SK-N-SH (cell line): Measurements from ENCODE around the gene GRIP1. TPM values are rescaled to one million over a fixed set of nuclear protein-coding genes. Genes with fewer than 3 reads are reported as not detected.

Experiments used
- CTCF ChIA-PET: fragments of 300-600, 350-600 bp; formaldehyde crosslinking; extraction: SDS; loops from one replicate; lab custom pipeline; 2021; lab: Yijun Ruan, JAX
- POLR2A ChIA-PET: fragments of 350-600 bp; sonication (Branson Sonifier 250); formaldehyde crosslinking; extraction: SDS; loops from one replicate; lab custom pipeline; 2020; ENCODE audit warnings: antibody characterized with exemption, inconsistent platforms; lab: Yijun Ruan, JAX
- DNase-seq: peaks from one replicate; pipeline ENCODE4 v3.0.0; 2012
- H2AFZ ChIP-seq: fragments of 200-600 bp; sonication (generic); 2 replicates; pipeline ENCODE4 v1.8.1; 2016; ENCODE audit warnings: antibody characterized with exemption, mild to moderate bottlenecking, low read depth
- H3F3A ChIP-seq: fragments of 200-600 bp; sonication (generic); replicated peaks from 2 replicates; pipeline ENCODE3; 2016; ENCODE audit warnings: antibody characterized with exemption, mild to moderate bottlenecking; ENCODE audit not compliant: insufficient read depth
- H3K27ac ChIP-seq, 2 experiments: fragments of 200-500 bp in 1 of 2; fragments of 200-600 bp in 1 of 2; sonication (Bioruptor generic) in 1 of 2; sonication (generic), shearing (Covaris generic) in 1 of 2; 2 replicates each; pipeline versions ENCODE4 v1.5.1 to v1.6.1; 2014 to 2016; ENCODE audit warnings: low read depth in 2 of 2, inconsistent platforms in 1 of 2, low read length in 1 of 2, mild to moderate bottlenecking in 1 of 2, mixed read lengths in 1 of 2
- H3K27me3 ChIP-seq: fragments of 200-600 bp; sonication (generic), shearing (Covaris generic); 2 replicates; pipeline ENCODE4 v1.6.1; 2016; ENCODE audit warnings: mixed run types; ENCODE audit not compliant: insufficient read depth
- H3K36me3 ChIP-seq, 2 experiments: fragments of 200-500 bp in 1 of 2; fragments of 200-600 bp in 1 of 2; sonication (Bioruptor generic) in 1 of 2; sonication (generic) in 1 of 2; replicated peaks in 1 of 2; 2 replicates each; pipeline versions ENCODE3 to v1.5.1; 2014 to 2016; ENCODE audit warnings: low read length in 1 of 2, mild to moderate bottlenecking in 1 of 2; ENCODE audit not compliant: insufficient read depth in 2 of 2, control insufficient read depth in 1 of 2
- H3K4me1 ChIP-seq, 2 experiments: fragments of 200-500 bp in 1 of 2; fragments of 200-600 bp in 1 of 2; sonication (Bioruptor generic) in 1 of 2; sonication (generic), shearing (Covaris generic) in 1 of 2; 2 replicates each; pipeline versions ENCODE4 v1.5.1 to v1.6.1; 2014 to 2016; ENCODE audit warnings: low read depth in 1 of 2, low read length in 1 of 2, mixed run types in 1 of 2; ENCODE audit not compliant: insufficient read depth in 2 of 2, control insufficient read depth in 1 of 2
- H3K4me2 ChIP-seq: fragments of 200-600 bp; sonication (generic), shearing (Covaris generic); 2 replicates; pipeline ENCODE4 v1.6.1; 2017; ENCODE audit warnings: mixed run types
- H3K4me3 ChIP-seq, 2 experiments: fragments of 200-500 bp in 1 of 2; fragments of 200-600 bp in 1 of 2; sonication (Bioruptor generic) in 1 of 2; sonication (generic), shearing (Covaris generic) in 1 of 2; 2 replicates each; pipeline versions ENCODE4 v1.5.1 to v1.8.1; 2014 to 2016; ENCODE audit warnings: low read depth in 2 of 2, inconsistent platforms in 1 of 2, low read length in 1 of 2, mild to moderate bottlenecking in 1 of 2, mixed read lengths in 1 of 2, moderate library complexity in 1 of 2
- H3K79me2 ChIP-seq: fragments of 200-600 bp; sonication (generic); 2 replicates; pipeline ENCODE4 v1.8.1; 2017; ENCODE audit warnings: mild to moderate bottlenecking; ENCODE audit not compliant: insufficient read depth
- H3K9ac ChIP-seq: fragments of 200-600 bp; sonication (generic); 2 replicates; pipeline ENCODE4 v1.6.1; 2017; ENCODE audit warnings: mixed run types
- H3K9me2 ChIP-seq: fragments of 200-600 bp; sonication (generic); 2 replicates; pipeline ENCODE4 v1.6.1; 2017; ENCODE audit warnings: mixed run types
- H3K9me3 ChIP-seq: fragments of 200-600 bp; sonication (generic); 2 replicates; pipeline ENCODE4 v1.6.1; 2017; ENCODE audit warnings: mixed run types, mild to moderate bottlenecking, moderate library complexity
- H4K20me1 ChIP-seq: fragments of 200-600 bp; sonication (generic); 2 replicates; pipeline ENCODE4 v1.6.1; 2017; ENCODE audit warnings: mild to moderate bottlenecking, mixed run types; ENCODE audit not compliant: insufficient read depth
- CHD2 ChIP-seq: fragments of 150-350 bp; IDR thresholded peaks from 2 replicates; pipeline ENCODE4 v1.6.1; 2018; ENCODE audit warnings: low read length; ENCODE audit not compliant: partially characterized antibody
- FOXM1 ChIP-seq: IDR thresholded peaks from 2 replicates; pipeline ENCODE4 v1.4.0; 2012; ENCODE audit warnings: low read depth, mild to moderate bottlenecking
- GATA2 ChIP-seq: sonication (generic); formaldehyde crosslinking; IDR thresholded peaks from 2 replicates; pipeline ENCODE4 v1.5.0; 2020; ENCODE audit warnings: mild to moderate bottlenecking, missing genetic modification reagents
- NFIC ChIP-seq: IDR thresholded peaks from 2 replicates; pipeline ENCODE4 v1.4.0; 2012; ENCODE audit warnings: borderline replicate concordance
- RCOR1 ChIP-seq: fragments of 150-350 bp; IDR thresholded peaks from 2 replicates; pipeline ENCODE4 v1.6.1; 2017; ENCODE audit warnings: antibody characterized with exemption, low read length
- RFX5 ChIP-seq: IDR thresholded peaks from 2 replicates; pipeline ENCODE4 v1.6.1; 2012; ENCODE audit warnings: mild to moderate bottlenecking, improper control_type of control experiment, low read length
- RXRA ChIP-seq: IDR thresholded peaks from 2 replicates; pipeline ENCODE4 v1.4.0; 2012; ENCODE audit warnings: low read depth, mild to moderate bottlenecking, borderline replicate concordance
- SMC3 ChIP-seq: IDR thresholded peaks from 2 replicates; pipeline ENCODE4 v1.6.1; 2012; ENCODE audit warnings: low read depth, low read length, improper control_type of control experiment
- TAF1 ChIP-seq: IDR thresholded peaks from 2 replicates; pipeline ENCODE4 v1.6.1; 2012; ENCODE audit warnings: low read depth, mild to moderate bottlenecking, low read length, moderate library complexity, borderline replicate concordance
- TEAD4 ChIP-seq: IDR thresholded peaks from 2 replicates; pipeline ENCODE4 v1.4.0; 2012; ENCODE audit warnings: mild to moderate bottlenecking, borderline replicate concordance; ENCODE audit not compliant: insufficient read depth
- USF1 ChIP-seq: IDR thresholded peaks from 2 replicates; pipeline ENCODE4 v1.4.0; 2012; ENCODE audit warnings: low read depth, borderline replicate concordance
- YY1 ChIP-seq: IDR thresholded peaks from 2 replicates; pipeline ENCODE4 v1.4.0; 2012; ENCODE audit warnings: low read depth, mild to moderate bottlenecking
- WGBS: methylation state at CpG from one replicate; pipeline ENCODE4 v1.1.6; 2017; ENCODE audit warnings: low lambda C conversion rate; 5-methylcytosine and 5-hydroxymethylcytosine counted together
- polyA plus RNA-seq, 3 experiments: library from polyadenylated mRNA; depleted of rRNA; stranded (reverse); fragments of >200 nt; gene quantifications; 2 replicates each; pipeline ENCODE4 v1.2.3, GENCODE V29; 2012
- TF ChIP-seq, protein P1 (sequence below): IDR thresholded peaks from 2 replicates; pipeline ENCODE4 v1.4.0; 2012; ENCODE audit warnings: low read depth
- TF ChIP-seq, protein P2 (sequence below): IDR thresholded peaks from 2 replicates; pipeline ENCODE4 v1.6.1; 2012; ENCODE audit warnings: mild to moderate bottlenecking, low read depth, low read length, moderate library complexity
- TF ChIP-seq, protein P3 (sequence below): IDR thresholded peaks from 2 replicates; pipeline ENCODE4 v1.4.0; 2012; ENCODE audit warnings: low read depth, borderline replicate concordance
- TF ChIP-seq, protein P4 (sequence below): fragments of 150-350 bp; IDR thresholded peaks from 2 replicates; pipeline ENCODE4 v1.6.1; 2016; ENCODE audit warnings: mild to moderate bottlenecking, low read depth, low read length

GRIP1 gene
- polyA plus RNA-seq, 1 of the 3 experiments (the other 2 are of a cell fraction): 0.07 TPM

GRCh38 chr12:66596199-66596598, 82.7 kb downstream of the GRIP1 start:
- WGBS: 17% methylated on average over 2 of the region's 2 CpGs
- Histone ChIP-seq H3K4me1 (no peaks in the 10 kb centered on the region), H3K36me3 (no peaks in the 10 kb centered on the region), H4K20me1 (no peaks in the 10 kb centered on the region), H3K9me2 (no peaks in the 10 kb centered on the region), H2AFZ (no peak overlapping the region), H3K27me3 (no peaks in the 10 kb centered on the region), H3K9me3 (no peaks in the 10 kb centered on the region), H3K79me2 (no peaks in the 10 kb centered on the region), H3K4me3 (no peak overlapping the region), H3F3A (no peaks in the 10 kb centered on the region), H3K4me2 (no peak overlapping the region), H3K9ac (no peak overlapping the region), H3K27ac (no peak overlapping the region)
- TF ChIP-seq TAF1 (no peak), SMC3 (no peak), GATA2 (CRISPR knock-in tag) (no peak), USF1 (no peak), RFX5 (no peak), RXRA (no peak), RCOR1 (no peak), FOXM1 (no peak)
- TF ChIP-seq, protein P1, sequence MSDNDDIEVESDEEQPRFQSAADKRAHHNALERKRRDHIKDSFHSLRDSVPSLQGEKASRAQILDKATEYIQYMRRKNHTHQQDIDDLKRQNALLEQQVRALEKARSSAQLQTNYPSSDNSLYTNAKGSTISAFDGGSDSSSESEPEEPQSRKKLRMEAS: no peak
- no peak for DNase-seq
- ChIA-PET CTCF (no interaction called here), POLR2A (no interaction called here)

GRCh38 chr12:66594688-66595087, 84.2 kb downstream of the GRIP1 start:
- TF ChIP-seq FOXM1 (no peak), RXRA (no peak), RFX5 (no peak), TEAD4 (no peak), YY1 (no peak), SMC3 (no peak), NFIC (no peak), GATA2 (CRISPR knock-in tag) (no peak), CHD2 (no peak)
- TF ChIP-seq, protein P2, sequence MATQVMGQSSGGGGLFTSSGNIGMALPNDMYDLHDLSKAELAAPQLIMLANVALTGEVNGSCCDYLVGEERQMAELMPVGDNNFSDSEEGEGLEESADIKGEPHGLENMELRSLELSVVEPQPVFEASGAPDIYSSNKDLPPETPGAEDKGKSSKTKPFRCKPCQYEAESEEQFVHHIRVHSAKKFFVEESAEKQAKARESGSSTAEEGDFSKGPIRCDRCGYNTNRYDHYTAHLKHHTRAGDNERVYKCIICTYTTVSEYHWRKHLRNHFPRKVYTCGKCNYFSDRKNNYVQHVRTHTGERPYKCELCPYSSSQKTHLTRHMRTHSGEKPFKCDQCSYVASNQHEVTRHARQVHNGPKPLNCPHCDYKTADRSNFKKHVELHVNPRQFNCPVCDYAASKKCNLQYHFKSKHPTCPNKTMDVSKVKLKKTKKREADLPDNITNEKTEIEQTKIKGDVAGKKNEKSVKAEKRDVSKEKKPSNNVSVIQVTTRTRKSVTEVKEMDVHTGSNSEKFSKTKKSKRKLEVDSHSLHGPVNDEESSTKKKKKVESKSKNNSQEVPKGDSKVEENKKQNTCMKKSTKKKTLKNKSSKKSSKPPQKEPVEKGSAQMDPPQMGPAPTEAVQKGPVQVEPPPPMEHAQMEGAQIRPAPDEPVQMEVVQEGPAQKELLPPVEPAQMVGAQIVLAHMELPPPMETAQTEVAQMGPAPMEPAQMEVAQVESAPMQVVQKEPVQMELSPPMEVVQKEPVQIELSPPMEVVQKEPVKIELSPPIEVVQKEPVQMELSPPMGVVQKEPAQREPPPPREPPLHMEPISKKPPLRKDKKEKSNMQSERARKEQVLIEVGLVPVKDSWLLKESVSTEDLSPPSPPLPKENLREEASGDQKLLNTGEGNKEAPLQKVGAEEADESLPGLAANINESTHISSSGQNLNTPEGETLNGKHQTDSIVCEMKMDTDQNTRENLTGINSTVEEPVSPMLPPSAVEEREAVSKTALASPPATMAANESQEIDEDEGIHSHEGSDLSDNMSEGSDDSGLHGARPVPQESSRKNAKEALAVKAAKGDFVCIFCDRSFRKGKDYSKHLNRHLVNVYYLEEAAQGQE: no peak
- TF ChIP-seq, protein P3, sequence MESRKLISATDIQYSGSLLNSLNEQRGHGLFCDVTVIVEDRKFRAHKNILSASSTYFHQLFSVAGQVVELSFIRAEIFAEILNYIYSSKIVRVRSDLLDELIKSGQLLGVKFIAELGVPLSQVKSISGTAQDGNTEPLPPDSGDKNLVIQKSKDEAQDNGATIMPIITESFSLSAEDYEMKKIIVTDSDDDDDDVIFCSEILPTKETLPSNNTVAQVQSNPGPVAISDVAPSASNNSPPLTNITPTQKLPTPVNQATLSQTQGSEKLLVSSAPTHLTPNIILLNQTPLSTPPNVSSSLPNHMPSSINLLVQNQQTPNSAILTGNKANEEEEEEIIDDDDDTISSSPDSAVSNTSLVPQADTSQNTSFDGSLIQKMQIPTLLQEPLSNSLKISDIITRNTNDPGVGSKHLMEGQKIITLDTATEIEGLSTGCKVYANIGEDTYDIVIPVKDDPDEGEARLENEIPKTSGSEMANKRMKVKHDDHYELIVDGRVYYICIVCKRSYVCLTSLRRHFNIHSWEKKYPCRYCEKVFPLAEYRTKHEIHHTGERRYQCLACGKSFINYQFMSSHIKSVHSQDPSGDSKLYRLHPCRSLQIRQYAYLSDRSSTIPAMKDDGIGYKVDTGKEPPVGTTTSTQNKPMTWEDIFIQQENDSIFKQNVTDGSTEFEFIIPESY: no peak
- TF ChIP-seq, protein P4, sequence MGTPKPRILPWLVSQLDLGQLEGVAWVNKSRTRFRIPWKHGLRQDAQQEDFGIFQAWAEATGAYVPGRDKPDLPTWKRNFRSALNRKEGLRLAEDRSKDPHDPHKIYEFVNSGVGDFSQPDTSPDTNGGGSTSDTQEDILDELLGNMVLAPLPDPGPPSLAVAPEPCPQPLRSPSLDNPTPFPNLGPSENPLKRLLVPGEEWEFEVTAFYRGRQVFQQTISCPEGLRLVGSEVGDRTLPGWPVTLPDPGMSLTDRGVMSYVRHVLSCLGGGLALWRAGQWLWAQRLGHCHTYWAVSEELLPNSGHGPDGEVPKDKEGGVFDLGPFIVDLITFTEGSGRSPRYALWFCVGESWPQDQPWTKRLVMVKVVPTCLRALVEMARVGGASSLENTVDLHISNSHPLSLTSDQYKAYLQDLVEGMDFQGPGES: no peak
- no peak overlapping the region for H2AFZ ChIP-seq
- no peak overlapping the region for H3K4me2 ChIP-seq
- H3K79me2 ChIP-seq: no peaks in the 10 kb centered on the region
- H3K4me3 ChIP-seq: no peak overlapping the region
- no peaks in the 10 kb centered on the region for H3K27me3 ChIP-seq
- DNase-seq: no peak
- POLR2A ChIA-PET: no interaction called here
- H3K9me3 ChIP-seq: no peaks in the 10 kb centered on the region
- no peaks in the 10 kb centered on the region for H3K4me1 ChIP-seq
- H4K20me1 ChIP-seq: no peaks in the 10 kb centered on the region
- CTCF ChIA-PET: no interaction called here
- H3F3A ChIP-seq: no peaks in the 10 kb centered on the region
- no peak overlapping the region for H3K27ac ChIP-seq
- no peaks in the 10 kb centered on the region for H3K36me3 ChIP-seq
- H3K9me2 ChIP-seq: no peaks in the 10 kb centered on the region
- no peak overlapping the region for H3K9ac ChIP-seq
